Left renal pelvis (tissue), 4 donors: ENCODE data around the gene SULT4A1. TPM values are rescaled to one million over a fixed set of nuclear protein-coding genes. Genes with fewer than 3 reads are reported as not detected.

Source experiments
- DNase-seq, 4 donors: peaks; one replicate each; pipeline ENCODE4 v3.0.0-alpha.2; 2013; ENCODE audit warnings: low read depth in 4 of 4, low spot score in 3 of 4
- polyA plus RNA-seq, 4 donors: library from polyadenylated mRNA; unstranded; fragments of 120-200 nt; gene quantifications; one replicate each; pipeline ENCODE4 v1.2.1, GENCODE V29; 2013; ENCODE audit not compliant: insufficient read length in 4 of 4

The SULT4A1 gene
- polyA plus RNA-seq, 4 donors, result 2.5 to 4.1 (median 3.6) TPM

DNA sequence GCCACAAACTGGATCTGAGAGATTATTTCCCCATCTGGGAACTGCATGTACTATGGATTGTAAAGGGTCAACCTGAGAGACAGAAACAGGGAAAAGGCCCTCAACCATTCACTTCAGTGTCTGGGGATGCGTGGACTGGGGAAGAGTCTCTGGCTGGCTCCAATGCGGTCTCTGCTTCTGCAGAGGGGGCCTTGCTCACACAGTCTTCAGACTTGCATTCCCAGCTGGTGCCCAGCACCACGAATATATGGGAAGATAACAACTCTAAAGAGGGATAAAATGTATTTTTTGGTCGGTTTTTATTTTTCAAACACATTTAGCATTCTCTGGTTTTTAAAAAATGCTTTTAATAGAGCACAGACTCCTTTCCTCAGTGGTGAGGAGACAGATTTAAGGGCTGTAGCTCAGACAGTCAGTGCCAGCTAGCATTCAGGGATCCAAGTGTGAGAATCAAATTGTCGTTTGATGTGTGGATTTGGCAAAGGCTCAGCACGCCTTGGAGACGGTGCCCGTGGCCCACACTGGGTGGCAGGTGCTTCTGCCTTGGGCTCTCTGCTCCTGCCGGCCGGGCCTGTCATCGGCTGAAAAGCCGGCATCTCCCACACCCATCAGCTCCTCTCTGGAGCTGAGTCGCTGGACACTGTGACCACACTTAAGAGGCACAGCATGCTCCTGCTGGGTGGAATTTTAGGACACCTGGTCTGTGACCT is 42.2 kb downstream of the SULT4A1 start:
- no peak for DNase-seq

DNA sequence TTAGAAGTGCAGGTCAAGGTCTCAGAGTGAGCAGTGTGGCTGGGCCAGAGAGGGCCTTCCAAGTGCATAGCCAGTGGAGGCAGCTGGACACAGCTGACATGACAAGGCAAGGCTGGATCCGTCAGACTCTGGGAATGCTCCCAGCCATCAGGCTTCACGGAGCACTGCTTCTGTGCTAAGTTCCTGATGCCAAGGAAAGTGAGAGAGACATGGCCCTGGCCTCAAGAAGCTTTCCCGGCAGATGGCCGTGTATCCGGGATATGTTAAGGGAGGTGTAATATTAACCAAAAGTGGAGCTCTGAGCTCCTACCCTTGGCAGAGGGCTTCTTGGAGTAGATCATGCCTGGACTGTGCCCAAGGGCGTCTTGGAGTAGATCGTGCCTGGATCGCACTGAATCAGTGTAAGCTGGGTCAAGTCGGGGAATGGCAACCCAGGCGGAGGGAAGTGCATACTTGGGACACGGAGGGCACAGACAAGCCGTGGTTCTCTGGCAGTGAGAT is 42.8 kb downstream of the SULT4A1 start:
- DNase-seq, result no peak

DNA sequence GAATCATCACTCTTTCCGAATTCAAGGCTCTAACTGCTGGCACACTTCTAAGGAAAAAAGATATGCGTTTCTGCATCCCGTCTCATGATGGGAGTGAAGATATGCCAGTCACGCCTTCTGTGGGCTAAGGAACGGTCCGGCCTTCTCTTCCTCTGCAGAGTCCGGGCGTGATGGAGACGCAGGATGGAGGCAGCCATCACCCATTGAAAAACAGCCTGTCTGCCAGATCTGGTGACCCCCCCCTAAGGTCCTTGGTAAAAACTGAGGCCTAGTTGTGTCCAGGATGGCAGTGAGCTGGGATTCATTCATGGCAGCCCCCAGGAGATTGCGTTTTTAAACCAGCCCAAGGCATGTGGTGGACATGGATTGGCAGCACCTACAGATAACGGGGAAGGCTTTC is 43.3 kb downstream of the SULT4A1 start:
- DNase-seq, result no peak

DNA sequence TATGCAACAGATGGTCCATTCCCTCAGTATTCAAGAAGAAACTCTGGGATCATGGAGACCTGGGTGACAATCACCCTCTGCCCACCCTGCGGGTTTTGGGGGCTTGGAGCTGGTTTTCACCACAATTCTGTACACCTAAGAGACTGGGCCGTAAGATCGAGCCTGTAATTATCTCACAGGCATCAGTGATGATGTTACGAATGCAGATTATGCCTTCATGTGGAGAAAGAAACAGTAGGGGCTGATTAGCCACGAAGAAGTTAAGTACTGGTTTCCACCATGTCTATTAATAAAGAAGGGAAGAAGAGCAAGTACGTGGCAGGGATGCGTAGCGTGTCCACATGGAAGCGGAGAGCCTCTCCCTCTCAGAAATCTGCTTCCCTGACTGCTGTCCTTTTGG is 44.9 kb downstream of the SULT4A1 start:
- no peak for DNase-seq

DNA sequence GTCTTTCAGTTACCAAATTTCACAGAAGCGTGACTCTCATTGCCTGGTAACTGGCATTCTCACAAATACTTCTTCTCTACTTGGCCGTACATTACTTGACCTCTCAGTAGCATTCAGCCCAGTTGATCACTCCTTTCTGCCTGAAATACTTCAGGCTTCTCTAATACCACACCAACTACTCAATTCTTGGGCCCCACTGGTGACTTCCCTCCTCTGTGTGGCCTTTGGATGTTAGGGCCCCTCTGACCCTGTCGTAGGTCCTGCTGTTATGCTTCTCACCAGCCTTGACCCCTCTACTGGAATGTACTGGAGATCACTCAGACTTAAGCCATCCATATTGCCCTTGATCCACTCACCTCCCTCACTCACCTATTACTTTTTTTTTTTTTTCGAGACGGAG is 48.0 kb downstream of the SULT4A1 start:
- DNase-seq, result no peak

DNA sequence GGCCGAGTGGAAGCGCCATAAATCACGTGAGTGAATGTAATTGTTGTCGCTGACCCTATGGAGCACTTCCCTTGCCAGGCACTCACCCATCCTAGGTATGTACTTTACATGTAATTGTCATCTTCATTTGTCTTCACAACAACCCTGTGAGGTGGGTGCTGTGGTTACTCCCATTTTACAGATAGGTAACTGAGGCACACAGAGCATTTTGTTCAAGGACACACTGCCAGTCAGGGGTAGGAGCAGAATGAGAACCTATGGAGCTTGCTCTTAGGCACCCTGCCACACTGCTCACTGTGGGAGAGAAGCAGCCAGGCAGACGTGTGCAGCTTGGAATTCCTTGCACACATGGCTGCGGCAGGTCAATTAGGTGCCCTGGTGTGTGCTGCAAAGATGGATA is 49.4 kb downstream of the SULT4A1 start:
- DNase-seq, result no peak

DNA sequence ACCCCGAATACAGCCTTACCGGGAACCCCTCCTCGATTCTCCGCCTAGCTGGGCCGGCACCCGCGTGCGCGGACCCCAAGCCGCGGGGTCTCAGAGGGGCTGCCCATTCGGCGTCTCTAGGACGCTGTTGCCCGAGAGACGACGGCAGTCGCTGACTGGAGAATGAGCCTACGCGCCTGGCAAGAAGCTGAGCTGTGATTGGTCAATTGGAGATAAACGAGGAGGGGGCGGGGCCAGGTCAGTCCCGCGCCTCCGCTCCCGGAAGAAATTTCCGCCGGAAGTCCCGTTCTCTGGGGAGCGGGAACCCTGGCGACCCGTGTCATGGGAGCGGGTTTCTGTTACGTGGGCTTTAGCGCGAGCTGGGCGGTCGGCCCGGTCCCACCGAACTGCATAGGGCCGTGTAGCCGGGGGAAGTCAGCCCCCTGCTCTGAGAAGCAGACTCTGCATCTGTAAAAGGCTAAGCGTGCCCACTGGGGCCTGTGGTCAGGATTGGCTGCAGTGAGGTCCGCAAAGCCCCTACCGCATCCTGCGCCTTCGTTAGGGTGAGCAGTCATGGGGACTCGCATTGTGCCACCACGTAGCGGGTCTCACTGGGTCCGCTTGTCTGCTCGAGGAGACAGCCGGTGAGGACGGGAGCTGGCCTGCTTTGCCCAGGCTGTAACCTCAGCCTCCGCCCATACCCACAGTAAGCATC is 50.0 kb downstream of the SULT4A1 start, which contains the start of gene EFCAB6:
Gene EFCAB6 (minus strand): TSS at position 157 of the 694 bp plus-strand sequence. CDS start 29,987 bp downstream, outside the sequence.
- DNase-seq, result peak; percentile 89 to 95 (median 92)

DNA sequence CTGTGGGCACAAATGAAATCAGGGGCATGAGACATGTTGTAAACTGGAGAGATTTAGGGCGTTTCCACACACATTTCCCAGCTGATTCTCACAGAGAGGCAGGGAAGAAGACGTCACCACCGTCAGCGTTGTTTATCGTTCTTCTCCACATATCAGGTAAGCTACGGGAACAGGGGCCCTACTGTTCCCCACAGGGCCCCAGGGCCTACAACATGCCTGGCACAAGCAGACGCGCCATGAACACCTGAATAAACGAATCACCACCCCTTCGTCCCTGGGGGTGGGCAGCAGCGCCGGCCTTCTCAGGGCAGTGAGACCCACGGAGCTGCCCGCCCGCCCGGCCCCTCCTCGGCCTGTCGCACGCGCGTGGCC is 50.5 kb downstream of the SULT4A1 start:
- DNase-seq, result no peak

DNA sequence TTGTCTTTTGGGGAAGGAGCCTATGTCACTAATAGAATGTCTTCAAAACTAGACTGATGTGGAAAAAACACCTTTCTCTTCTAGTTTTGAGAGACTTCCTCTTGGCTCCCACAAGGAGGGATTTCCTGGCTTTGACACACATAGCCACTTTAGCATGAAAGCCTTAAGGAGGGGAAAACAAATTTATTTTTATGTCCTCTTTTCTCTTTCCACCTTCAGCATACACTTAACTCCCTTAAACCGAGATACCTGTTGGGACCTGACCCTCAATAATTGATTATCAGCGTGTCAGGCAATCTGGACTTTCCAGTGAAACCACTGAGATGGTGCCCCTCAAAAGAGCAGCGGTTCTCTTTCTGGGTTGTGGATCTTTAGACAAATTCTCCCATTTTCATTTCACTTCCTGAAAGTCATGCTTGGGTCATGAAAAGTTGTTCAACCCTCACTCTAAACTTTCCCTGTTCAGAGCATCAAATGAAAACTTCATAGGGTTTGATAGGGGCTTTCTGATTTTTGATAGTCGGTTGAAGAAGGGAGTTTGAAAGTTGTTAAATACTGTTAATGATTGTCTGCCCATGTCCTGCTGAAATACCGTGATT is 59.3 kb downstream of the SULT4A1 start:
- DNase-seq, result no peak

DNA sequence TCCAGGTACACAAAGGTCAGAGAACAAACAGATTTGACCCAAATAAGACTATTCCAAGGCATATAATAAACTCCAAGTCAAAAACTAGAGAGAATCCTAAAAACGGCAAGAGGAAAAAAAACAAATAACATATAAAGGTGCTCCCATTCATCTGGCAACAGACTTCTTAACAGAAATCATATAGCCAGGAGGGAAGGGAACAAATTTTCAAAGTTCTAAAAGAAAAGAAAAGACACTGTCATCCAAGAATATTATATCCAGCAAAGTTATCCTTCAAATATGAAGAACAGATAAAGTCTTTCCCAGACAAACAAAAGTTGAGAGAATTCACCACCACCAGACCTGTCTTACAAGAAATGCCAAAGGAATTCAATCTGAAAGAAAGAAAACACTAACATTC is 61.3 kb downstream of the SULT4A1 start:
- no peak for DNase-seq

DNA sequence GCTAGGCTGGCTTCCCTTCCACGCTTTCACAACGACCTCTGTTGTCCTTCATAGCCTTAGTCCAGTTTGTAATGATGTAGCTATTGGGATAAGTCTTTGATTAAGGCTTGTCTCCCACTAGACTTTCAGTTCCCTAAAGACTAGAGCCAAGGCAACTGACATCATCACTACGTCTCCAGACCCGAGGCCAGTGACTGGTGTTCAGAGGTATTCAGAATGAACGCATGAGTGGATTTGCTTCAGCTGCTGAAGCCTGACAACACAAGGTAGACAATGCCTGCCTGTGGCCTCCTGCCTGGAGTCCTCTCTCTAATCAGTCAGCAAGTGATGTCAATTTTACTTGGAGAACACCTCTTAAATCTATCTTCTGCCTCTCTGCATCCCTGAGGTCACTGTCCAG is 63.8 kb downstream of the SULT4A1 start:
- no peak for DNase-seq

DNA sequence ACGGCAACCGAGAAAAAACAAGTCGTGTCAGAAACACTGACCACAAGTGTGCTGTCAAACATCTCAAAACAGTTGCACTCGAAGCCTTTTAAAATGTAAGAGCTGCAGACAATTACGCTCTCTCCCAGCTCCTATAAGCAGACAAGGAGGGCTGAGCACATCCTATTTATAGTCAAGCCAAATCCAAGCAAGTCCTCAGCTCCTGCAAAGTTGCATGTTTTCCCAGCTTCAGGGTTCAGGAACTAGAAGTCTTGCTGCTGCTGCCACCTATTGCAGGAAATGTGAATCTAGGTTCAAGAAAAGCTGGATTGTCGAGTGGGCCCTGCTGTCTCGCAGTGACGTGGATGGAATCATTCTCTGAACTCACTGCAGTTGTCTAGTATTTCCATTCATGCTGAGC is 65.7 kb downstream of the SULT4A1 start:
- peak in 2 of 4 donors; percentile 26 for DNase-seq

DNA sequence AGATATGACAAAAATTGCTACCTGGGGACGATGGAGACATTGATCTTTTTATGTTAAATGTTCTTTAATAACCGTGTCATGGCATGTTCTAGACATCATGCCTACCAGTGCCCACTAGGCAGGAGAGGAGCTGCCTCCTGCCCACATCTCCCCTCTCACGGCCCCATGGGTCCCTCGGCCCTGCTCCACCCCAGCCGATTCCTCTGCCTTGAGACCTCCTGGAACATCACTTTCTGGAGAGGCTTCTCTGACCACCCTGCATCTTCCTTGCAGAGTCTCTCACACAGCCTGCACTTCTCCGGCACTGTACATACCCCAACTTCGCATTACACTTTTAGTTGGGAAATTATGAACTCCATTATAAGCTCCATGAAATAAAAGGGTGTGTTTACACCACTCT is 67.0 kb downstream of the SULT4A1 start:
- DNase-seq, result no peak

DNA sequence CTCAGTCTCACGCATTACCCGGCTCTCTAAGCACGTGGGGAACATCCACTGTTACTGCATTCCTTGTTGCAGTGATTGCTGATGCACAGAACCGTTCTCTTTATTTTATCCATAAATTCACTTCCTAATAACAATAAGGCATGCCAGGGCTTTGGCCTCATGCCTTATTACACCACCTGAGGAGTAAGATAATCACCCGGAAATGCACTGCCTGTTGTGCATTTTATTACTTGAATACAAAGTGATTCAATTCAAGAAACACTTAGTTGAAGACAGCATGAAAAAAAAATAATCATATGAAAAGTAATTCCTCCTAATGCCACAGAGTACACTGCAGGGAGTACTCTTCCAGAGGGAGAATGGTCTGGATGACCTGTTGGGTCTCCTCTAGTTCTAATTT is 69.4 kb downstream of the SULT4A1 start:
- no peak for DNase-seq

DNA sequence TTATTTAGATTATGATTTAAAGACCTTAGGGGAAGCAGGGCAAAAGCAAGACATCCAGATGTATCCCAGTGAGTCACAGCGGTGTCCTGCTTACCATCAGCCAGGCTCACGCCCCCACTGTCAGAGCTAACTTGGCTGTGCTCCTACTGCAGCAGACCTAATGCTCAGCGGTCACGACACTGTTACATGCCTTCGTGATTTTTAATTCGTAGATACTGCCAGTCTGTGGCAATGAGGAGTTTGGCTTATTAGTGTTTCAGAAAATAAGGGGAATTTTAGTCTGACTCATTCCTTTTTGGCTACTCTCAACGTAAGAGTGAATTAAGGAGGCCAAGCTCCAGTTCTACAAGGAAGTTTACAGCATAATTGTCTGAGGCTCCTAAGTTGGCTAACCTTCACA is 72.9 kb downstream of the SULT4A1 start:
- no peak for DNase-seq

DNA sequence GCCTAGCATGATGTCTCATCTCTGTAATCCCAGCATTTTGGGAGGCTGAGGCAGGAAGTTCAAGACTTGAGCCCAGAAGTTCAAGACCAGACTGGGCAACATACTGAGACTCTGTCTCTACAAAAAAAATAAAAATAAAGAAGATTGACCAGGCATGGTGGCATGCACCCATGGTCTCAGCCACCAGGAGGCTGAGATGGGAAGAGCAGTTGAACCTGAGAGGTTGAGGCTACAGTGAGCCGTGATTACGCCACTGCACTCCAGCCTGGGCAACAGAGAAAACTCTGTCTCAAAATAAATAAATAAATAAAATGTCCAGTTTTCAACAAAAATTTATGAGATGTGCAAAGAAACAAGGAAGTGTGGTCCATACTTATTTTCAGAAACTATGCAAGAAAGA is 78.5 kb downstream of the SULT4A1 start:
- DNase-seq, result no peak

DNA sequence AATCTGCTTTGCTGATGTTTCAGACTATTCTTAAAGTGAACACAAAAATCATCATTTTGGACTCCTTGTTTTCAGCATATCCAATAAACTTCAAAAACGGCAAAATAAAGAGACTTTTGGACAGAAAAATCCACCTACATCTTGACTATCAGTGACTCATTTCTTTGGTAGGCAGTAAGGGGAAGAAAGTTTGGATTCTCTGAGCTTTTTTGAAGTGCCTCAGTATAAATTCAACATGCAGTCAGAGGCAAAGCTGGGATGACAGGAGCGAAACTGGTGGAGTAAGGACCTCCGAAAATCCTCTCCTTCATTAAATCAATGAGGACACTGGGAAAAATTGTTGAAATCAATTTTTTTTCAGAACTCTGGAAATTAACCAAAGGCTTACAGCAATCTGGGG is 79.9 kb downstream of the SULT4A1 start:
- DNase-seq, result no peak

DNA sequence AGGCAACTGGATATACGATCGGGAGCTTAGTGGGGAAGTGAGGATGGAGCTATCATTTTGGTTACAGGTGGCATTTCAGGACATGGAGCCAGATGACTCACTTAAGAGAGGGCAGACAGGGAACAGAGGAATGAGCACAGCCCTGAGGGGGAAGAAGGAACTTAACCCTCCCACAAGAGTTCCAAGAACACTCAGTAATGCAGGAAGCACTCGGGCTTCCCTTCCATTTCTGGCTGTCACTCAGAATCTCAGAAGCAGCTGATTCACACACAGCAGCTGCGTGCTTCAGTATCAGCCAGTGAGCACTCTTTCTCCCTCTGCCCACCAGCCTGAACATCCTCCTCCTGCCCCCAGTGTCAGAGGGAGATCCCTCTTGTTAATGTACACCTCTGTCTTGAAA is 85.0 kb downstream of the SULT4A1 start:
- no peak for DNase-seq

DNA sequence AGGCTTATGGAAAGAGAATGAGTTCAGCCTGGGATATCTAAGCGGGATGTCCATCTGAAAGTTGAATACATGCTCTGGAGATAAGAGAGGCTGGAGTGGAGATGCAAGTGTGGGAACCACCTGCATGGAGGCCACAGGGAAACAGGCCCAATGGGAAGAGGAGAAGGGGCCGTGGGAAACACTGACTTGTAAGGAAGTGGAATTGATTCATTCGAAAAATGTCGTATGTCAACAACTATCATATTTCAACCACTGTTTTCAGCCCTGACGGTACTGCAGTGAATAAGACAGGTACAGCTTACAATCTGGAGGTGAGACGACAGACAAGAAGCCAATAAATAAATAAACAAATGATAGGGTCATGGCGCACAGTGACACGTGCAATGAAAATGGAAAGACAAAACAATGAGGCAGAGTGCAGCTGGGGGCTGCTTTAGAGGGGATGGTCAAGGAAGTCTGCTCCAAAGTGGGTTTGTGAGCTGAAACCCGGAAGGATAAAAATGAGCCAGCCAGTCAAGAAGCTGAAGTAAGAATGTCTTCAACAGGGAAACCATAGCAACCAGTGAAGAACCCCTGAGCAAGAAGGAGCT is 86.1 kb downstream of the SULT4A1 start:
- DNase-seq, result no peak
